HEK293 (cell line): ENCODE data around the gene DSCAML1.

Experiments used
- MYNN ChIP-seq: fragments of 450-650 bp; formaldehyde crosslinking; IDR thresholded peaks from 2 replicates; pipeline ENCODE4 v1.5.1; 2016; ENCODE audit warnings: missing biosample characterization, missing genetic modification characterization, borderline replicate concordance
- RBAK ChIP-seq: fragments of 450-650 bp; formaldehyde crosslinking; IDR thresholded peaks from 2 replicates; pipeline ENCODE4 v1.5.1; 2016; ENCODE audit warnings: missing biosample characterization, missing genetic modification characterization
- TCF7L2 ChIP-seq: IDR thresholded peaks from 2 replicates; pipeline ENCODE4 v1.6.1; 2011; ENCODE audit warnings: low read depth, mild to moderate bottlenecking, inconsistent platforms, low read length, moderate library complexity, borderline replicate concordance
- ZNF302 ChIP-seq: fragments of 450-650 bp; formaldehyde crosslinking; IDR thresholded peaks from 2 replicates; pipeline ENCODE4 v1.5.1; 2016; ENCODE audit warnings: missing biosample characterization, missing genetic modification characterization, low read depth
- ZNF416 ChIP-seq: fragments of 450-650 bp; formaldehyde crosslinking; IDR thresholded peaks from 2 replicates; pipeline ENCODE4 v1.5.1; 2016; ENCODE audit warnings: missing biosample characterization, missing genetic modification characterization
- ZNF423 ChIP-seq: fragments of 450-650 bp; formaldehyde crosslinking; IDR thresholded peaks from 2 replicates; pipeline ENCODE4 v1.5.1; 2016; ENCODE audit warnings: missing biosample characterization, missing genetic modification characterization
- ZNF501 ChIP-seq: fragments of 450-650 bp; formaldehyde crosslinking; IDR thresholded peaks from 2 replicates; pipeline ENCODE4 v1.5.1; 2016; ENCODE audit warnings: missing biosample characterization, missing genetic modification characterization
- ZNF585B ChIP-seq: fragments of 450-650 bp; formaldehyde crosslinking; IDR thresholded peaks from 2 replicates; pipeline ENCODE4 v1.5.1; 2016; ENCODE audit warnings: missing biosample characterization, missing genetic modification characterization
- ZNF830 ChIP-seq: fragments of 450-650 bp; IDR thresholded peaks from 2 replicates; pipeline ENCODE4 v1.5.0; 2018; ENCODE audit warnings: missing biosample characterization, missing genetic modification characterization, low read depth, mild to moderate bottlenecking, moderate library complexity
- TF ChIP-seq, protein P1 (sequence below): fragments of 450-650 bp; formaldehyde crosslinking; IDR thresholded peaks from 2 replicates; pipeline ENCODE4 v1.5.1; 2016; ENCODE audit warnings: missing biosample characterization, missing genetic modification characterization
- TF ChIP-seq, protein P2 (sequence below): fragments of 450-650 bp; formaldehyde crosslinking; IDR thresholded peaks from 2 replicates; pipeline ENCODE4 v1.5.1; 2016; ENCODE audit warnings: missing biosample characterization, missing genetic modification characterization
- TF ChIP-seq, protein P3 (sequence below): fragments of 450-650 bp; formaldehyde crosslinking; IDR thresholded peaks from 2 replicates; pipeline ENCODE4 v1.5.1; 2016; ENCODE audit warnings: missing biosample characterization, missing genetic modification characterization

DNA sequence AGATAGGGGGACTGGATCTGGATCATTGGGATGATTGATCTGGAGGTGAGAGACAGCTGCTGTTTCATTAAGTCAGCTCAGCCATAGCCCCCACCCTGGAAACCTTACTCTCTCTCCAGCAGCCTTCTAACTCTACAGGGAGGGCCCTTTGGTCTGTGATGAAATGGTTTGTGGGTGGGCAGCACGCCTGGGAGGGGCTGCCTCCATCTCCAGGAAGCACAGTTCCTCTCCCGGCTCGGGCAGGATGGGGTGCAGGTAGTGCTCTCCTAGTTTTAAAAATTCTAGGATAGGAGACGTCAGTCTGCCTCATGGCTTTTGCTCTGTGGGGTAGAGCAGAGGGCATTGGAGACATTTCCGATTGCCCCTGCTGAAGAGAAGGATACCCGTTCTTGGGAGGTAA is 379.7 kb downstream of the DSCAML1 start:
- TF ChIP-seq, protein P1, sequence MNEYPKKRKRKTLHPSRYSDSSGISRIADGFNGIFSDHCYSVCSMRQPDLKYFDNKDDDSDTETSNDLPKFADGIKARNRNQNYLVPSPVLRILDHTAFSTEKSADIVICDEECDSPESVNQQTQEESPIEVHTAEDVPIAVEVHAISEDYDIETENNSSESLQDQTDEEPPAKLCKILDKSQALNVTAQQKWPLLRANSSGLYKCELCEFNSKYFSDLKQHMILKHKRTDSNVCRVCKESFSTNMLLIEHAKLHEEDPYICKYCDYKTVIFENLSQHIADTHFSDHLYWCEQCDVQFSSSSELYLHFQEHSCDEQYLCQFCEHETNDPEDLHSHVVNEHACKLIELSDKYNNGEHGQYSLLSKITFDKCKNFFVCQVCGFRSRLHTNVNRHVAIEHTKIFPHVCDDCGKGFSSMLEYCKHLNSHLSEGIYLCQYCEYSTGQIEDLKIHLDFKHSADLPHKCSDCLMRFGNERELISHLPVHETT (tag by site-specific recombination): no peak
- TF ChIP-seq ZNF830 (no peak), ZNF416 (tag by site-specific recombination) (no peak), TCF7L2 (no peak), RBAK (tag by site-specific recombination) (no peak), ZNF501 (no peak), ZNF423 (tag by site-specific recombination) (no peak), ZNF302 (tag by site-specific recombination) (no peak), MYNN (tag by site-specific recombination) (no peak), ZNF585B (no peak)
- TF ChIP-seq, protein P2, sequence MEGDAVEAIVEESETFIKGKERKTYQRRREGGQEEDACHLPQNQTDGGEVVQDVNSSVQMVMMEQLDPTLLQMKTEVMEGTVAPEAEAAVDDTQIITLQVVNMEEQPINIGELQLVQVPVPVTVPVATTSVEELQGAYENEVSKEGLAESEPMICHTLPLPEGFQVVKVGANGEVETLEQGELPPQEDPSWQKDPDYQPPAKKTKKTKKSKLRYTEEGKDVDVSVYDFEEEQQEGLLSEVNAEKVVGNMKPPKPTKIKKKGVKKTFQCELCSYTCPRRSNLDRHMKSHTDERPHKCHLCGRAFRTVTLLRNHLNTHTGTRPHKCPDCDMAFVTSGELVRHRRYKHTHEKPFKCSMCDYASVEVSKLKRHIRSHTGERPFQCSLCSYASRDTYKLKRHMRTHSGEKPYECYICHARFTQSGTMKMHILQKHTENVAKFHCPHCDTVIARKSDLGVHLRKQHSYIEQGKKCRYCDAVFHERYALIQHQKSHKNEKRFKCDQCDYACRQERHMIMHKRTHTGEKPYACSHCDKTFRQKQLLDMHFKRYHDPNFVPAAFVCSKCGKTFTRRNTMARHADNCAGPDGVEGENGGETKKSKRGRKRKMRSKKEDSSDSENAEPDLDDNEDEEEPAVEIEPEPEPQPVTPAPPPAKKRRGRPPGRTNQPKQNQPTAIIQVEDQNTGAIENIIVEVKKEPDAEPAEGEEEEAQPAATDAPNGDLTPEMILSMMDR: no peak
- TF ChIP-seq, protein P3, sequence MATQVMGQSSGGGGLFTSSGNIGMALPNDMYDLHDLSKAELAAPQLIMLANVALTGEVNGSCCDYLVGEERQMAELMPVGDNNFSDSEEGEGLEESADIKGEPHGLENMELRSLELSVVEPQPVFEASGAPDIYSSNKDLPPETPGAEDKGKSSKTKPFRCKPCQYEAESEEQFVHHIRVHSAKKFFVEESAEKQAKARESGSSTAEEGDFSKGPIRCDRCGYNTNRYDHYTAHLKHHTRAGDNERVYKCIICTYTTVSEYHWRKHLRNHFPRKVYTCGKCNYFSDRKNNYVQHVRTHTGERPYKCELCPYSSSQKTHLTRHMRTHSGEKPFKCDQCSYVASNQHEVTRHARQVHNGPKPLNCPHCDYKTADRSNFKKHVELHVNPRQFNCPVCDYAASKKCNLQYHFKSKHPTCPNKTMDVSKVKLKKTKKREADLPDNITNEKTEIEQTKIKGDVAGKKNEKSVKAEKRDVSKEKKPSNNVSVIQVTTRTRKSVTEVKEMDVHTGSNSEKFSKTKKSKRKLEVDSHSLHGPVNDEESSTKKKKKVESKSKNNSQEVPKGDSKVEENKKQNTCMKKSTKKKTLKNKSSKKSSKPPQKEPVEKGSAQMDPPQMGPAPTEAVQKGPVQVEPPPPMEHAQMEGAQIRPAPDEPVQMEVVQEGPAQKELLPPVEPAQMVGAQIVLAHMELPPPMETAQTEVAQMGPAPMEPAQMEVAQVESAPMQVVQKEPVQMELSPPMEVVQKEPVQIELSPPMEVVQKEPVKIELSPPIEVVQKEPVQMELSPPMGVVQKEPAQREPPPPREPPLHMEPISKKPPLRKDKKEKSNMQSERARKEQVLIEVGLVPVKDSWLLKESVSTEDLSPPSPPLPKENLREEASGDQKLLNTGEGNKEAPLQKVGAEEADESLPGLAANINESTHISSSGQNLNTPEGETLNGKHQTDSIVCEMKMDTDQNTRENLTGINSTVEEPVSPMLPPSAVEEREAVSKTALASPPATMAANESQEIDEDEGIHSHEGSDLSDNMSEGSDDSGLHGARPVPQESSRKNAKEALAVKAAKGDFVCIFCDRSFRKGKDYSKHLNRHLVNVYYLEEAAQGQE (tag by site-specific recombination): no peak
